GM12878 (cell line): ENCODE results near the gene TMEM212. TPM values are rescaled to one million over a fixed set of nuclear protein-coding genes. Genes with fewer than 3 reads are reported as not detected.

Experiments
- ATAC-seq: fragments of 200-7000 bp; cut with Tn5 transposase; 3 replicates; pipeline ENCODE4 v1.9.1; 2020; ENCODE audit warnings: mild to moderate bottlenecking, moderate library complexity
- BruUV-seq: library from RNA; stranded (reverse); fragments of 400-500 nt; replicated peaks from 2 replicates; lab custom pipeline; 2021; lab: Mats Ljungman, UMichigan
- CTCF ChIA-PET: fragments of 300-600 bp; sonication (Branson Sonifier 250); formaldehyde crosslinking; extraction: SDS; loops from one replicate; lab custom pipeline; 2021; ENCODE audit warnings: inconsistent platforms; lab: Yijun Ruan, JAX
- POLR2A ChIA-PET: fragments of 350-600 bp; formaldehyde crosslinking; extraction: SDS; loops from one replicate; lab custom pipeline; 2021; ENCODE audit warnings: inconsistent platforms; lab: Charles Lee
- RAD21 ChIA-PET: fragments of 300-600 bp; sonication (Branson Sonifier 250); formaldehyde crosslinking; loops from one replicate; lab custom pipeline; 2023; ENCODE audit warnings: antibody characterized with exemption; ENCODE audit not compliant: unreplicated experiment; lab: Charles Lee
- SMC1A ChIA-PET: fragments of 300-600 bp; sonication (Branson Sonifier 250); formaldehyde crosslinking; loops from one replicate; lab custom pipeline; 2023; ENCODE audit not compliant: unreplicated experiment, uncharacterized antibody; lab: Charles Lee
- DNase-seq: peaks from one replicate; pipeline ENCODE4 v3.0.0-alpha.2; 2011; ENCODE audit warnings: low read depth, low spot score
- FAIRE-seq: peaks from 3 replicates; lab custom pipeline; 2011; peaks lifted over from hg19 to GRCh38; lab: Jason Lieb, UNC
- H2AFZ ChIP-seq: 2 replicates; pipeline ENCODE4 v1.6.0; 2011; ENCODE audit warnings: low read depth, low read length, control low read depth; ENCODE audit not compliant: control insufficient read depth
- H3K27ac ChIP-seq: 2 replicates; pipeline ENCODE4 v1.5.1; 2011; ENCODE audit warnings: control low read depth; ENCODE audit not compliant: control insufficient read depth, insufficient read depth
- H3K27me3 ChIP-seq, 2 experiments: replicated peaks in 1 of 2; 2 replicates each; pipeline versions ENCODE4 v1.6.0 to v1.6.1; 2011; ENCODE audit warnings: low read length in 1 of 2; ENCODE audit not compliant: control insufficient read depth in 2 of 2, insufficient read depth in 2 of 2
- H3K36me3 ChIP-seq, 2 experiments: 2 replicates each; pipeline ENCODE4 v1.5.1; 2011; ENCODE audit warnings: low read length in 1 of 2; ENCODE audit not compliant: control insufficient read depth in 2 of 2, insufficient read depth in 2 of 2
- H3K4me1 ChIP-seq: 2 replicates; pipeline ENCODE4 v1.6.1; 2011; ENCODE audit warnings: mild to moderate bottlenecking, low read length, moderate library complexity, mixed read lengths; ENCODE audit not compliant: control insufficient read depth, insufficient read depth
- H3K4me2 ChIP-seq: 2 replicates; pipeline ENCODE4 v1.6.0; 2011; ENCODE audit warnings: control low read depth; ENCODE audit not compliant: control insufficient read depth, insufficient read depth
- H3K4me3 ChIP-seq: fragments of 200-600 bp; sonication (generic); 2 replicates; pipeline ENCODE4 v1.5.1; 2016
- H3K79me2 ChIP-seq: 2 replicates; pipeline ENCODE4 v1.6.0; 2011; ENCODE audit warnings: low read length; ENCODE audit not compliant: control insufficient read depth, insufficient read depth
- H3K9ac ChIP-seq: 2 replicates; pipeline ENCODE4 v1.8.0; 2011; ENCODE audit warnings: low read length, control low read depth, mixed read lengths; ENCODE audit not compliant: control insufficient read depth, insufficient read depth
- H3K9me3 ChIP-seq: replicated peaks from 3 replicates; pipeline ENCODE4 v1.5.1; 2011; ENCODE audit warnings: mild to moderate bottlenecking, low read length; ENCODE audit not compliant: control insufficient read depth, insufficient read depth
- H4K20me1 ChIP-seq: 2 replicates; pipeline ENCODE4 v1.6.0; 2011; ENCODE audit not compliant: control insufficient read depth, insufficient read depth
- CHD1 ChIP-seq: IDR thresholded peaks from 2 replicates; pipeline ENCODE4 v1.6.1; 2012; ENCODE audit warnings: low read depth, low read length, improper control_type of control experiment
- FOXM1 ChIP-seq: IDR thresholded peaks from 2 replicates; pipeline ENCODE4 v1.6.1; 2012; ENCODE audit warnings: low read depth, mild to moderate bottlenecking, inconsistent platforms, low read length, moderate library complexity
- JUND ChIP-seq: IDR thresholded peaks from 2 replicates; pipeline ENCODE4 v1.6.1; 2012; ENCODE audit warnings: low read depth, mild to moderate bottlenecking, low read length, improper control_type of control experiment, moderate library complexity
- MYB ChIP-seq: fragments of 150-350 bp; IDR thresholded peaks from 2 replicates; pipeline ENCODE4 v1.6.1; 2014; ENCODE audit warnings: mild to moderate bottlenecking, low read depth, low read length, borderline replicate concordance
- NR2C2 ChIP-seq: IDR thresholded peaks from 2 replicates; pipeline ENCODE4 v1.6.1; 2011; ENCODE audit warnings: borderline replicate concordance, low read depth; ENCODE audit not compliant: control insufficient read depth, insufficient read length
- POLR2AphosphoS5 ChIP-seq: IDR thresholded peaks from 2 replicates; pipeline ENCODE4 v1.6.1; 2011; ENCODE audit warnings: mild to moderate bottlenecking, low read length, inconsistent platforms
- RAD51 ChIP-seq: fragments of 450-650 bp; IDR thresholded peaks from 2 replicates; pipeline ENCODE4 v1.6.1; 2016; ENCODE audit warnings: moderate library complexity, mild to moderate bottlenecking, inconsistent platforms
- RBBP5 ChIP-seq: fragments of 200-600 bp; sonication (generic); conservative IDR thresholded peaks from 2 replicates; pipeline ENCODE4 v1.6.1; 2016
- SRF ChIP-seq, 2 experiments: IDR thresholded peaks; 2 replicates each; pipeline ENCODE4 v1.6.1; 2011; ENCODE audit warnings: low read depth in 2 of 2, low read length in 2 of 2, mild to moderate bottlenecking in 1 of 2, moderate library complexity in 1 of 2
- ZNF274 ChIP-seq: IDR thresholded peaks from one replicate; pipeline ENCODE4 v1.8.0; 2011; ENCODE audit not compliant: insufficient read length, insufficient read depth
- WGBS: methylation state at CpG from one replicate; pipeline ENCODE4 v1.1.6; 2016; ENCODE audit warnings: low lambda C conversion rate; ENCODE audit not compliant: insufficient replicate concordance, insufficient coverage; ENCODE audit errors: missing lambda C conversion rate; 5-methylcytosine and 5-hydroxymethylcytosine counted together
- in situ Hi-C: fragments of 300-500 bp; cut with MboI; formaldehyde crosslinking; loops from 9 replicates; pipeline ENCODE4 v1.14.3; 2018; ENCODE audit warnings: mixed read lengths
- intact Hi-C: fragments of 100-400 bp; cut with micrococcal nuclease; formaldehyde crosslinking; loops from one replicate; pipeline ENCODE4 v1.14.2; 2022; ENCODE audit not compliant: unreplicated experiment
- polyA plus RNA-seq, 11 experiments: library from polyadenylated mRNA; depleted of rRNA in 4 of 11; unstranded in 6 of 11; stranded (reverse) in 5 of 11; fragments of >200 nt; fragmentation: Nextera tagmentation in 4 of 11; fragmentation: Illumina TruSeq in 1 of 11; extraction: Ambion mirVana in 4 of 11; extraction: Trizol in 1 of 11; gene quantifications; 1 replicate in 1 of 11; 2 replicates in 10 of 11; pipeline versions ENCODE4 v1.2.1 to v1.2.3, GENCODE V29; 2011 to 2016; ENCODE audit warnings: inconsistent platforms in 2 of 11, missing spikeins in 2 of 11, low read depth in 1 of 11
- total RNA-seq, 4 experiments: library from RNA; depleted of rRNA in 3 of 4; stranded (reverse); fragments of >200 nt in 3 of 4; fragmentation: Illumina TruSeq in 1 of 4; extraction: Trizol in 1 of 4; gene quantifications; 2 replicates each; pipeline versions ENCODE4 v1.2.1 to v1.2.3, GENCODE V29; 2013 to 2021
- TF ChIP-seq, protein P1 (sequence below): fragments of 450-650 bp; IDR thresholded peaks from 2 replicates; pipeline ENCODE4 v1.6.1; 2017; ENCODE audit warnings: mild to moderate bottlenecking, low read depth, inconsistent platforms; ENCODE audit not compliant: poor library complexity, severe bottlenecking

The TMEM212 gene
- total and polyA plus RNA-seq, 10 of the 15 experiments (the other 5 are each of a cell fraction or from before 2014, with no cell fraction given): not detected

DNA sequence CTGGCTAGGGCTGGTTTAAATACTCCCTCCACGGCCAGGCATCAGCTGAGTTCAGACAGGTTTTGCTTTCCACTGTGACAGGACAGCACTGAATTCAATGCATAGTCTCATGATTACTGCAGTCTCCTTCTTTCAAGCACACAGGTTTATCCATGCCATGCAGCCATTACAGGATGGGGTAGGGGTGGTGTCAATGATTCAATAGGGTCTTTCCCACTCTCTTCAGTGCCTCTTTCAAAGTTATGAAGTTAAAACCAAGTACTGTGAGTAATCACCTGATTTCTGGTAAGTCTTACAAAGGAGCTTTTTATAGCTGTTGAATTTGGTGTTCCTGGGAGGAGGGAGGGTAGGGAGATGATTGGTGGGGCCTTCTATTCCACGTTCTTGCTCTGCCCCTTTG is 47.2 kb downstream of the TMEM212 start:
- BruUV-seq: no TSS peak
- Histone ChIP-seq H3K4me1 (no peaks in the 10 kb centered on the region), H3K79me2 (no peaks in the 10 kb centered on the region), H3K4me2 (no peak overlapping the region), H3K27me3 (peaks cover 1 to 6% of the 10 kb centered on the region in 2 experiments; a peak in 1 of 4 replicates), H3K9ac (no peak overlapping the region), H3K27ac (no peak overlapping the region), H2AFZ (no peak overlapping the region), H3K4me3 (no peak overlapping the region), H3K36me3 (no peaks in the 10 kb centered on the region), H3K9me3 (no peaks in the 10 kb centered on the region), H4K20me1 (no peaks in the 10 kb centered on the region)
- TF ChIP-seq POLR2AphosphoS5 (no peak), RAD51 (no peak), MYB (no peak), RBBP5 (no peak), JUND (no peak), CHD1 (no peak), ZNF274 (no peak), FOXM1 (no peak), NR2C2 (no peak), SRF (IDR thresholded peaks at IDR 0.05; ENCODE audit: low read depth in 2 of 2, low read length in 2 of 2) (no peak)
- TF ChIP-seq, protein P1, sequence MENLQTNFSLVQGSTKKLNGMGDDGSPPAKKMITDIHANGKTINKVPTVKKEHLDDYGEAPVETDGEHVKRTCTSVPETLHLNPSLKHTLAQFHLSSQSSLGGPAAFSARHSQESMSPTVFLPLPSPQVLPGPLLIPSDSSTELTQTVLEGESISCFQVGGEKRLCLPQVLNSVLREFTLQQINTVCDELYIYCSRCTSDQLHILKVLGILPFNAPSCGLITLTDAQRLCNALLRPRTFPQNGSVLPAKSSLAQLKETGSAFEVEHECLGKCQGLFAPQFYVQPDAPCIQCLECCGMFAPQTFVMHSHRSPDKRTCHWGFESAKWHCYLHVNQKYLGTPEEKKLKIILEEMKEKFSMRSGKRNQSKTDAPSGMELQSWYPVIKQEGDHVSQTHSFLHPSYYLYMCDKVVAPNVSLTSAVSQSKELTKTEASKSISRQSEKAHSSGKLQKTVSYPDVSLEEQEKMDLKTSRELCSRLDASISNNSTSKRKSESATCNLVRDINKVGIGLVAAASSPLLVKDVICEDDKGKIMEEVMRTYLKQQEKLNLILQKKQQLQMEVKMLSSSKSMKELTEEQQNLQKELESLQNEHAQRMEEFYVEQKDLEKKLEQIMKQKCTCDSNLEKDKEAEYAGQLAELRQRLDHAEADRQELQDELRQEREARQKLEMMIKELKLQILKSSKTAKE: no peak
- ChIA-PET SMC1A (interaction anchor here (0.6 to 2.4 kb wide), 7 partner anchors 7 to 442 kb away, joined by 3 to 6 read pairs (median 4); no protein-coding TSS in a partner anchor), CTCF (interaction anchor here (0.5 to 1.1 kb wide), 2 partner anchors 174 to 593 kb away, joined by 3 read pairs; no protein-coding TSS in a partner anchor), RAD21 (no interaction called here), POLR2A (interaction anchor here (0.6 kb wide), 1 partner anchor 426 kb away, joined by 5 read pairs; no protein-coding TSS in a partner anchor)
- ATAC-seq (peak; percentile 36), DNase-seq (no peak), FAIRE-seq (no peak)
- in situ Hi-C loops: no loop called here
- intact Hi-C loops: no loop called here
- 0% methylated on average over 2 of the region's 2 CpGs for WGBS
